ENCODE results near the gene LTB4R.

LTB4R gene

DNA sequence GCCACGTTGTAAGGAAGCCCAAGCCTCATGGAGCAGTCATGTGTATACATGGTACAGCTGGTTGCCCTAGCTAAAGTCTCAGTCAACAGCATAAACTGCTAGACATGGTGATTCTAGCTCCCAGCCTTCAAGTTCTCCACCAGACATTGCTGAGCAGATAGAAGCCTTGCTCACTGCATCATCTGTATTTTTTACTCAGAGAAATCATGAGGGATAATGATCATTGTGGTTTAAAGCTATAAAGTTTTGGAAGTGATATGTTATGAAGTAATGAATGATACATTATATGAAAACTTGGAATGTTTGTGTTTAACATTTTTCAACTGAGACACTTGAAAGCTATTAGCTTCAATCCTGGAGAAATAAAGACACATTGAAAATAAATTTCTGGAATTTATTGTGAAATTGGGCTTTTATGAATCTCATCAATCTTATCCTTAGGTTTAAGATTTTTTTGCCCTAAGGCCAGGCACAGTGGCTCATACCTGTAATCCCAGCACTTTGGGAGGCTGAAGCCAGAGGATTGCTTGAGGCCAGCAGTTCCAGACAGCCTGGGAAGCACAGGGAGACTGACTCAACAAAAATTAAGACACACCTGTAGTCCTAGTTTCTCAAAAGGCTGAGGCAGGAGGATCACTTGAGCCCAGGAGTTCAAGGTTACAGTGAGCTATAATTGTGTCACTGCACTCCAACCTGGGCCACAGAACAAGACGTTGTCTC, 51.1 kb downstream of the LTB4R start:
- TF ChIP-seq, protein P1, sequence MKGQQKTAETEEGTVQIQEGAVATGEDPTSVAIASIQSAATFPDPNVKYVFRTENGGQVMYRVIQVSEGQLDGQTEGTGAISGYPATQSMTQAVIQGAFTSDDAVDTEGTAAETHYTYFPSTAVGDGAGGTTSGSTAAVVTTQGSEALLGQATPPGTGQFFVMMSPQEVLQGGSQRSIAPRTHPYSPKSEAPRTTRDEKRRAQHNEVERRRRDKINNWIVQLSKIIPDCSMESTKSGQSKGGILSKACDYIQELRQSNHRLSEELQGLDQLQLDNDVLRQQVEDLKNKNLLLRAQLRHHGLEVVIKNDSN (IDR thresholded peaks at IDR 0.05): no peak
- TF ChIP-seq, protein P2, sequence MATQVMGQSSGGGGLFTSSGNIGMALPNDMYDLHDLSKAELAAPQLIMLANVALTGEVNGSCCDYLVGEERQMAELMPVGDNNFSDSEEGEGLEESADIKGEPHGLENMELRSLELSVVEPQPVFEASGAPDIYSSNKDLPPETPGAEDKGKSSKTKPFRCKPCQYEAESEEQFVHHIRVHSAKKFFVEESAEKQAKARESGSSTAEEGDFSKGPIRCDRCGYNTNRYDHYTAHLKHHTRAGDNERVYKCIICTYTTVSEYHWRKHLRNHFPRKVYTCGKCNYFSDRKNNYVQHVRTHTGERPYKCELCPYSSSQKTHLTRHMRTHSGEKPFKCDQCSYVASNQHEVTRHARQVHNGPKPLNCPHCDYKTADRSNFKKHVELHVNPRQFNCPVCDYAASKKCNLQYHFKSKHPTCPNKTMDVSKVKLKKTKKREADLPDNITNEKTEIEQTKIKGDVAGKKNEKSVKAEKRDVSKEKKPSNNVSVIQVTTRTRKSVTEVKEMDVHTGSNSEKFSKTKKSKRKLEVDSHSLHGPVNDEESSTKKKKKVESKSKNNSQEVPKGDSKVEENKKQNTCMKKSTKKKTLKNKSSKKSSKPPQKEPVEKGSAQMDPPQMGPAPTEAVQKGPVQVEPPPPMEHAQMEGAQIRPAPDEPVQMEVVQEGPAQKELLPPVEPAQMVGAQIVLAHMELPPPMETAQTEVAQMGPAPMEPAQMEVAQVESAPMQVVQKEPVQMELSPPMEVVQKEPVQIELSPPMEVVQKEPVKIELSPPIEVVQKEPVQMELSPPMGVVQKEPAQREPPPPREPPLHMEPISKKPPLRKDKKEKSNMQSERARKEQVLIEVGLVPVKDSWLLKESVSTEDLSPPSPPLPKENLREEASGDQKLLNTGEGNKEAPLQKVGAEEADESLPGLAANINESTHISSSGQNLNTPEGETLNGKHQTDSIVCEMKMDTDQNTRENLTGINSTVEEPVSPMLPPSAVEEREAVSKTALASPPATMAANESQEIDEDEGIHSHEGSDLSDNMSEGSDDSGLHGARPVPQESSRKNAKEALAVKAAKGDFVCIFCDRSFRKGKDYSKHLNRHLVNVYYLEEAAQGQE (IDR thresholded peaks at IDR 0.05; ENCODE audit: low read depth): no peak
- TF ChIP-seq YY1 (IDR thresholded peaks at IDR 0.05; ENCODE audit: low read depth): no peak
- TF ChIP-seq EGR1 (IDR thresholded peaks at IDR 0.05): no peak
- TF ChIP-seq CEBPB (IDR thresholded peaks at IDR 0.05): no peak
- TF ChIP-seq, protein P3, sequence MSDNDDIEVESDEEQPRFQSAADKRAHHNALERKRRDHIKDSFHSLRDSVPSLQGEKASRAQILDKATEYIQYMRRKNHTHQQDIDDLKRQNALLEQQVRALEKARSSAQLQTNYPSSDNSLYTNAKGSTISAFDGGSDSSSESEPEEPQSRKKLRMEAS (IDR thresholded peaks at IDR 0.05): no peak

DNA sequence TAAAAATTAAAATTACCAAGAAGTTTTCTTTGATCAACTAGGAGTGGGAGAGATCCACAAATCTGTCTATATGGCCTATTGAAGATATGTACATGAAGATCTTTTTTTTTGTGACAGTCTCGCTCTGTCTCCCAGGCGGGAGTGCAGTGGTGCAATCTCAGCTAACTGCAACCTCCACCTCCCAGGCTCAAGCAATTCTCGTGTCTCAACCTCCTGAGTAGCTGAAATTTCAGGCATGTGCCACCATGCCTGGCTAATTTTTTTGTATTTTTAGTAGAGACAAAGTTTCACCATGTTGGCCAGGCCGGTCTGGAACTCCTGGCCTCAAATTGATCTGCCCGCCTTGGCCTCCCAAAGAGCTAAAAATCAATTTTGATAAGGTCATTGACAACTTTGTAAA, 52.1 kb downstream of the LTB4R start:
- TF ChIP-seq YY1 (IDR thresholded peaks at IDR 0.05; ENCODE audit: low read depth) (no peak), TCF12 (IDR thresholded peaks at IDR 0.05; ENCODE audit: low read depth) (no peak), FOXM1 (IDR thresholded peaks at IDR 0.05; ENCODE audit: borderline replicate concordance, low read depth) (no peak), NFIC (IDR thresholded peaks at IDR 0.05) (no peak), TEAD4 (IDR thresholded peaks at IDR 0.05) (no peak), TAF1 (IDR thresholded peaks at IDR 0.05; ENCODE audit: low read depth) (no peak), RAD21 (IDR thresholded peaks at IDR 0.05; ENCODE audit: low read depth) (no peak), ZBTB7A (IDR thresholded peaks at IDR 0.05; ENCODE audit: low read depth) (no peak), CREB1 (IDR thresholded peaks at IDR 0.05; ENCODE audit: low read depth) (no peak), CEBPB (IDR thresholded peaks at IDR 0.05) (no peak), EP300 (IDR thresholded peaks at IDR 0.05; ENCODE audit: borderline replicate concordance) (no peak), EGR1 (IDR thresholded peaks at IDR 0.05) (no peak)
- TF ChIP-seq, protein P2 (IDR thresholded peaks at IDR 0.05; ENCODE audit: low read depth): no peak
- TF ChIP-seq, protein P1 (IDR thresholded peaks at IDR 0.05): no peak
- TF ChIP-seq, protein P3 (IDR thresholded peaks at IDR 0.05): no peak

DNA sequence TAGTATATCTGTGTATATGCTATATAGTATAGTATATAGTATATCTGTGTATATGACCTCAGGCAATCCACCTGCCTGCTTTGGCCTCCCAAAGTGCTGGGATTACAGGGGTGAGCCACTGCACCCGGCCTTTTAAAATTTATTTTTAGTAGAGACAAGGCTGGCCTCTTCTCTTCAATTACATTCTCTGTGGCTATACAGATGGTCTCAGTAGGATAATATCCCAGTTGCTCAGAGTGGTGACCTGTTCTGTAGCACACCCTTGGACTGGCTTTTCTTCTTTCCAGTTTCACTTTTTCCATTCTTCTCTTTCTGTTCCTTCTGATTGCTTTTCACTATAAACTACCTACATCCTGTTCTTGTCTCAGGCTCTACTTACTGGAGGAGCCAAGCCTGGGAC, 53.5 kb downstream of the LTB4R start:
- TF ChIP-seq YY1 (IDR thresholded peaks at IDR 0.05; ENCODE audit: low read depth) (no peak), NFIC (IDR thresholded peaks at IDR 0.05) (no peak), TAF1 (IDR thresholded peaks at IDR 0.05; ENCODE audit: low read depth) (no peak), CREB1 (IDR thresholded peaks at IDR 0.05; ENCODE audit: low read depth) (no peak), EGR1 (IDR thresholded peaks at IDR 0.05) (no peak), EP300 (IDR thresholded peaks at IDR 0.05; ENCODE audit: borderline replicate concordance) (no peak), CEBPB (IDR thresholded peaks at IDR 0.05) (no peak), ZBTB7A (IDR thresholded peaks at IDR 0.05; ENCODE audit: low read depth) (no peak), TCF12 (IDR thresholded peaks at IDR 0.05; ENCODE audit: low read depth) (no peak)
- TF ChIP-seq, protein P3 (IDR thresholded peaks at IDR 0.05): no peak
- TF ChIP-seq, protein P1 (IDR thresholded peaks at IDR 0.05): no peak
- TF ChIP-seq, protein P2 (IDR thresholded peaks at IDR 0.05; ENCODE audit: low read depth): no peak

Measured in Ishikawa (cell line).